Measurements from ENCODE around the gene GLRX5.

Gene GLRX5

DNA sequence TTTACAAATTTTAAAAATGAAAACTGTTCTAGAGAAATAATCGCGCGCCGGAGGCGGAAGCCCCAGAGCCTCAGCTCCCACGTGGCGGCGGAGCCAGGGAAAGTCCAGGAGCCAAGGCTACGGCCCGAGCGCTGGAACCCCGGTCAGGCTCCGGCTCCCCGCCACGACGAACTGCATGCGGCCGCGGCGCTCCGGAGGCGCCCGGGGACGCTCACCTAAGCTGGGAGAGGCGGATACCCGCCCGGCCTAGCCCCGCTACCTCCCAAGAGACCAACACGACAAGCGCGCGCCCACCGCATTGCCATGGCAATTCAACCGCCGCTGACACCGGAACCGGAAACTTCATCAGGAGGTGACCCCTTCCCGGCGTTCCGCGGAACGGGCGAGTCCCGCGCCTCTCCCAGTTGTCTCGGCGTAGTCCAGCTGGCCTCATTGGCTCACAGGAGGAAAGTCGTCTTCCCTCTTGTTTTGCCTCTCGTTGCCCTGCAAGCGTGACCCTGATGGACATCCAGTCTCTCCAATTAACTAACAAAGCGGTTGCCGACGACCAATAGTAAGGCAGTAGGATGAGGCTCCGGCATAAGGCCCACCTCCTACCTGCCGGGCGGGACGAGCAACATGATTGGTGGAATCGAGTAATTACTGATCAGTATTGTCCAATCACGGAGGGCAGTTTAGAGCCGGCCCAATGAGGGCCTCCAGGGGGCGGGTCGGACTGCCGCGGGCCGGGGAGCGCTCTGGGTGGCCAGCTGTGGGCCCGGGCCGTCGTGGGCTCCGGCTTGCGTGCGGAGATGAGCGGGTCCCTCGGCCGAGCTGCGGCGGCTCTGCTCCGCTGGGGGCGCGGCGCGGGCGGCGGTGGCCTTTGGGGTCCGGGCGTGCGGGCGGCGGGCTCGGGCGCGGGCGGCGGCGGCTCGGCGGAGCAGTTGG is at the start of gene GLRX5:
TSS of gene GLRX5 (plus strand) at position 752 of the 927 bp plus-strand sequence. CDS start at position 792, 40 bp downstream.
- peak; percentile 100 for DNase-seq

DNA sequence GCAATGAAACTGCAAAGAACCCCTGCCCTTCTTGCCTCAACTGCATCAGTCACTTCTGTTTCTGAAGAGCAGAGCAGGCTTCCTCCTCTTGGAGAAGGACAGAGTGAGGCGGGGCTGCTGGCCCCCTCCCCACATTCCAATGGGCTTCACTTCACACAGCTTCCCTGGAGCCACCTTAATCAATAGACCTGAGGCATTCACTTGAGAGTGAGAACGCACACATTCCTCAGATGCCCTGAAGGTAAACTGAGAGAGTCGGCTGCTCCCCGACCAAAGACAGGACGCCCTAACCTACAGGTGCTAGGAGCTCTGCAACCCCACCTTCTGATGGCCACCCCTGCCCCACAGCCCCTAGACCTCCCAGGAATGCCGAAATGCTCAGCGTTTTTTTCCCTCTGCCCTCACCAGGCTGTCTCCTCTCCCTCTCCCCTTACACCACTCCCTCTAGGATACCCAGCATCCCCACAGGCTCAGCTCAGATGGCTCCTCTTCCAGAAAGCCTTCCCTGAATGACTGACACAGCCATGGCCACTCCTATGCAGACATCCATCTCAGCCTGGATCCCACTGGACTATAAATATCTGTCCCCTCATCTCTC is 49.5 kb upstream of the GLRX5 start:
- no peak for DNase-seq

DNA sequence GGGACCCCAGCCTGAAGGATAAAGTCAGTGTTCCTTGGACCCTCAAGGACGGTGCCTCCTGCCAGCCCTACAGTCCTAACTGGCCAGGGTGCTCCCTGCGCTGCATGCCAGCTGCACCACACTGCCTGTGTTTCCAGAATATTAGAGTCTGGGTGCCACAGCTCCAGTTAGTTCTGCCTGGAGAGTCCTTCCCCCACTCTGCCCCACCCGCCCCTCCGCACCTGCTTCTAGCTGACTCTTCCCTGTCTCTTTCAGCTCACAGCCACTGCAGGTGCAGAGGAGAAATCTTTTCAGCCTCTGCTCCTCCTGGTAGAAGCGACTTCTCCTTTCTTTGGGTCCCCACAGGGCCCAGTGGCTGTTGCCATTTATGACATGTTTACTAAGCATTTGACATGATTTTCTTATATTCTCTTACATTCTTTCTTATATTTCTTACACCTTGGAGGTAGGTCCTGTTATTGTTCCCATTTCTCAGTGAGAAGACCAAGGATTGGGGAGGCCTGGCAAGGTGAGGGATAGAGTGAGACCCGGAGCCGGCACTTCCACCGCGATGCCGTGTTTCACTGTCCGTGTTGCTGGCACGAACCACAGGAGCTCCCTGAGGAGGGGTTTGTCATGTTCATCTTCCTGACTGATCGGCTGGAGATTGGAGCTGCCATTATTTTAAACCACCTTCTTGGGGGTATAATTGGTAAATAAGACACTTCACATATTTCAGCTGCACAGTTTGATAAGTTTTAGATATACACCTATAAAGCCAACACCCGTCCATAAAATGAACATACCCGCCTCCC is 47.8 kb upstream of the GLRX5 start:
- DNase-seq = no peak

DNA sequence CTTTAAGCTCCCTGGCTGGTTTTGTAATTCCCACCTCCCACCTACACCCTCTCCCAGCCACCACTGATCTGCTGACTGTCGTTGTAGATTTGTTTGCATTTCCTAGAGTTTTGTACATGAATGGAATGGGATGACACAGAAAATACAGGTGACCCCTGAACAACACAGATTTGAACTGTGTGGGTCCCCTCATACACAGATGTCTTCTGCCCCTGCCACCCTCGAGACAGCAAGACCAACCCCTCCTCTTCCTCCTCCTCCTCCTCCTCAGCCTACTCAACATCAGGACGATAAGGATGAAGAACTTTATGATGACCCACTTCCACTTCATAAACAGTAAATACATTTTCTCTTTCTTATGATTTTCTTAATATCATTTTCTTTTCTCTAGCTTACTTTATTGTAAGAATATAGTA is 47.2 kb upstream of the GLRX5 start:
- no peak for DNase-seq

DNA sequence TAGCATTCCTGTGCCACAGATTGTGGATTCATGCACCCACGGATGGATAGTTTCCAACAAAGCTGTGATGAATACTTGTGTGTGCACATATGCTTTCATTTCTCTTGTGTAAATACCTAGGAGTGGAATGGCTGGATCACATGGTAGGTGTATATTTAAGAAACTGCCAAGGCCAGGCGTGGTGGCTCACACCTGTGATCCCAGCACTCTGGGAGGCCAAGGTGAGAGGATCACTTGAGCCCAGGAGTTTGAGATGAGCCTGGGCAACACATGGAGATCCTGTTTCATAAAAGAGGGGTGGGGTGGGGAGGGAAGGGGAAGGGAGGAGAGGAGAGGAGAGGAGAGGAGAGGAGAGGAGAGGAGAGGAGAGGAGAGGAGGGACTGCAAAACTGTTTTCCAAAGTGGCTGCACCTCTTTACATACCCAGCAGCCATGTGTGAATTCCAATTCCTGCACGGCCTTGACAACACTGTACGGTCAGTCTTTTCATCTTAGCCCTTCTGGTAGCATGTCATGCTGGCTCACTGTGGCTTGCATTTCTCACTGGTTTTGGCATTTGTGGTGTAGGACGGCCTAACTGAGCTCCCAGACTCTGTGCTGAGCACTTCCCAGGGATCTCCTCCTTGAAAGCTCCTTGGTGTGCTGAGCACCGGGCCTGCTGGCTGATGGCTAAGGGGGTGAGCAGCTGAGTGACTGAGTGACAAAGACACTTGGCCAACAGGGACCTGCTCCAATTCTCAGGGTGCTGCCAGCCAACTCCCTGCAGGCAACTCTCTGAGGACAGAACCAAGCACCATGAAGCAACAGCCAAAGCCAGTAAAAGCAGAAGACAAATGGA is 46.3 kb upstream of the GLRX5 start:
- DNase-seq = no peak

DNA sequence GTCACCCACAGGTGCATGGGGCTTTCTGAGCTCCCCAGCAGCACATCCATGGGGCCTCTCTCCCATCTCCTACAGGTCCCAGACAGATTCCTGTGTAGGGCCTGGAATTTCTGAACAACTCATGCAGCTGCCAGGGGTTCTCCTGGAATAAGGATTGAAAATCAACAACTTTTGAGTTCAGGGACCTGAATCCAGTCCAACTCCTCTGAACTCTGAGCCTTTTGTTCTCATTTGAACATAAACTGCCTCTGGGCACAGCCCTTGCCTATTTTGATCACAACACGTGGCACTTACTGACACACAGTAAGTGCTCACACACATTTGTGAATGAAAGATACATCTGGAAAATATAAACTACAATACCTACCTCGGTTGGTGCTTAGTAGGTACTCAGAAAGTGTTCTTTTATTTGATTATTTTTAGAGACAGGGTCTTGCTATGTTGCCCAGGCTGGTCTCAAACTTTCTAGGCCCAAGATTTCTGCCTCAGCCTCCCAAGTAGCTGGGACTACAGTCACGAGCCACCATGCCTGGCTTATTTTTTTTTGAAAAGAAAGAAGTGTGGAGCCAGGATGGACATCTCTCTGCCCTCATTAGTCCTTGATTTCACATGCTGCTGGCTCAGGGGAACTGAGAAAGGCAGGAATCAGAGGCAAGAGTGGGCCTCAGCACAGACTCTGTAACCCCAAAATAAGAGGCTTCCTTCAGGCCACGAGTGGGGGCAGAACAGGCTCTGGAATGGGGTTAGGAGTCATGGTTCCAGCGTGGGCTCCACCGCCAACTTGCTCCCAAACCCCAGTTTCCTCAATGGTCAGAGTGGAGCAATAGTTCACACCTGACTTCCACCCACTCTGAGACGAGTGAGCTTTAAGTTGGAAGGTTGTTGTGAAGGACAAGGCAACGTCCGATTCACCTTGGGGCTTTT is 45.4 kb upstream of the GLRX5 start:
- no peak for DNase-seq

DNA sequence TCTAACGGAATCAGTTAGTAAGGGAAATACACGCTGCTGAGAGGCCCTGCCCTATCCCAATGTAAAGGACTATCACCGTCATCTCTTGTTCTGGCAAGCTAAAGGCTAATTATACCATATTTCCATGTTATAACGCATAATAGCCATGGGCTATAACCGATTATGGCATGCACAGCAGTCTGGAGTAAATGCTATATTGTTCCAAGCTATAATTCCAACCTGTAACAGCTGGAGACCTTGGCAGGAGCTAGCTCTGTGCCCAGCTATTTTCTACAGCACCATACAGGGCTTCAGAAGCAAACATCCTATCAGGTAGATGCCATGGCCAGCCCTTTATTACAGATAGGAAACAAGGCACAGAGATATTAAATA is 44.7 kb upstream of the GLRX5 start:
- DNase-seq = no peak

DNA sequence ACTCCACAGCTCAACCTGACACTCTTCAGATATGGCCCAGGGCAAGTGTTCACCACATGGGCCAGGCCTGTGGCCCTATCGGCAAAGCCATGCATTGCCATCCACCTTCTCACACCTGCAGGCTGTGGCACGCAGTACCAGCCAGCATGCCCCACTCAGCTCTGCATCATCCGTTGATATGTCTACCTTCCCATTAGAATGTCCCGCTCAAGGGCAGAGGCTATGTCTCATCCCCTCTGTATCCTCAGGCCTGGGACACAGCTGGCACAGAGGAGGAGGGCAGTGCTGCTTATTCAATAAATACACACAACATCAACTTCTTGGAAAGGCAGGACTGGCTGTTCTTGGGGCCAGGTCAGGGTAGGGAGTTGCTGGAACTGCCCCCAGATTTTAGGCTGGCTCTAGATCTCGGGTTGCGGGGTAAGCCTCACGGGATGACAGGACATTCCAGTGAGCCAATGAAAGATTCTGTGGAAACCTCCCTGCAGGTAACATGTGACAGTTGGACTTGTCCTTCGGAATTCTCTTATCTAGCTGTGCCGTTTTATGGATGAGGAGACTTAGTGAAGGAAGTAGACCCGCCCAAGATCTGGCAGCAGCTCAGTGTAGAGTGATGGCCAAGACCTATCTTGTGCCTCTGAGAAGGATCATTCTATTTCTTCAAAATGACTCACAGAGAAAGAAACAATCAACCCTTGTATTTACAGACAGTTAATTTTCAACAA is 44.0 kb upstream of the GLRX5 start:
- DNase-seq = no peak

DNA sequence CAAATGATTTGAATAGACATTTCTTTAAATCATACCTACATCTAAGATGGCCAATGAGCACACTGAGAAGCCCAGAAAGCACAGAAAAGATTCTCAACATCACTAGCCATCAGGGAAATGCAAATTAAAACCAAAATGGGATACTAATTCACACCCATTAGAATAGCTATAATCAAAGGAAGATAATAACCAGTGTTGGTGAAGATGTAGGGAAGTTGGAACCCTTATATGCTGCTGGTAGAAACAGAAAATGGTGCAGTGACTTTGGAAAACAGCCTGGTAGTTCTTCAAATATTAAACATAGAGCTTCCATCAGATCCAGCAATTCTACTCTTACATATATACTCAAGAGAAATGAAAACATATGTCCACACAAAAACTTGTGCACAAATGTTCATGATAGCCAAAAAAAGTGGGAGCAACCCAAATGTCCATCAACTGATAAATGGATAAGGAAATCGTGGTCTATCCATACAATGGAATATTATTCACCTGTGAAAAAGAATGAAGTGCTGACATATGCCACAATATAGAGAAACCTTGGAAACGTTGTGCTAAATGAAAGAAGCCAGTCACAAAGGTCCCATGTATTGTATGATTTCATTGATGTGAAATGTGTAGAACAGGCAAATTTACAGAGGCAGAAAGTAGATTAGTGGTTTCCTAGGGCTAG is 42.8 kb upstream of the GLRX5 start:
- no peak for DNase-seq

DNA sequence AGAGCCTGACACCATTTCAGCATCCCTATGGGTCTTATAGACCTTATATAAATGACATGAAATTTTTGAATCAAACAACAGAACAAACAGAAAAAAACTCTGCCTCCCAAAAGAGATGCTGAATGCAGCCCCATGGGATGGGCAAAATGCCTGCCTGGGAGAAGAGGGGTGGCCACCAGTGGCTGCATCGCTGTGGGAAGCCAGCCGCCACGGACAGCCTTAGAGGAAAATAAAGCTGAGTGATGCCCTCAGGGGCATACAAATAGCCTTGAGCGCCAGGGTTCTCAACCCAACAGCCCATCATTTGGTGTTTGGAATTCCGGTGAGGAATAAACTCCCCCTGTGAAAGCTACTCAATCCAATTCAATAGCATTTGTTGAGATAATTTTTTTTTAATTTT is 41.3 kb upstream of the GLRX5 start:
- no peak for DNase-seq

DNA sequence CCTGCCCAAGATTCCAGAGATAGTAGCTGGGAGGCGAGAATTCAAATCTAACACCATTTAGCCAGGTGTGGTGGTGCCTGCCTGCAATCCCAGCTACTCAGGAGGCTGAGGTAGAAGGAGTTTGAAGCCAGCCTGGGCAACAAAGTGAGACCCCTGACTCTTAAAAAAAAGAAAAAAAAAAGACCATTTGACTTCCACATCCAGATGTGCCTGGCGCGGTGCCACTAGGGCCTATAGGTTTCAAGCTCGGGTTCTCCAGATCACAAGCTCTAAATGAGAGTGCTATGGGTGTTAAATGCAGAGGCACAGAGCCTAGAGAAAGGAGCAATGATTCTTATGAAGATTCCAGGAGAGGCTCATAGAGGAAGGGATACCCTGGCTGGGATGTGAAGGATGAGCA is 40.9 kb upstream of the GLRX5 start:
- DNase-seq = no peak

DNA sequence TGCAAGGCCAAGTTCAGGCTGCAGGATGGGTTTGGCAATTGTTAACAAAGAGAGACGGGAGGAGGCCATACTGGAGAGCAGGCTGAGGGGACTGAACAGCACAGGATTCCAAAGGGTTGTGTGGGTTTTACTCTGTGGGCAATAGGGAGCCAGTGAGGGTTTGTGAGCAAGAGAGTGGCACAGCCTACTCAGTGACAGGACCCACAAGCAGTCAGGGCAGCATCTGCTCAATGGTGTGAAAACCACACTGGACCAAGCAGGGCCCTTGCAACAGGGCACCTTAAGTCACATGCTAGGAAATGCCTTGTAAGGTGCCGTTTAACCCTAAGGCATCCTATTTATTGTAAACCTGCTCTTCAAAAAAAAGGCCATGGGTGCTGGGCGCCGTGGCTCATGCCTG is 40.4 kb upstream of the GLRX5 start:
- DNase-seq = no peak

DNA sequence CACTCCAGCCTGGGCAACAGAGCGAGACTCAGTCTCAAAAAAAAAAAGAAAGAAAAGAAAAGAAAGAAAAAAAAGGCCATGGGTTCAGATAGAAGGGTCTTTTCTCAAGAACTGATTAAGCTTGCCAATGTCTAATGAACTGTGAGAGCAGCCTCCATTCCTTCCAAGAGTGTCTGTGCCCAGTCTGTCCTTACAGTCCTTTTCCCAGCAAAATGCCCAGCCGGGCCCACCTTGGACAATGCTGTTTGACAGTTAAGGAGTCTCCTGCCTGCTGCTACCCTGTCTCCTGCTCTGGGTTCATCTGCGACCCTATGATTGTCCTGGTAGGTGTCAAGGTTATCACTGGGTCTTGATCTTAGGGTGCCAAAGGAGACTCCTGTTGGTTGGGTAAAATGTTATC is 39.8 kb upstream of the GLRX5 start:
- no peak for DNase-seq

DNA sequence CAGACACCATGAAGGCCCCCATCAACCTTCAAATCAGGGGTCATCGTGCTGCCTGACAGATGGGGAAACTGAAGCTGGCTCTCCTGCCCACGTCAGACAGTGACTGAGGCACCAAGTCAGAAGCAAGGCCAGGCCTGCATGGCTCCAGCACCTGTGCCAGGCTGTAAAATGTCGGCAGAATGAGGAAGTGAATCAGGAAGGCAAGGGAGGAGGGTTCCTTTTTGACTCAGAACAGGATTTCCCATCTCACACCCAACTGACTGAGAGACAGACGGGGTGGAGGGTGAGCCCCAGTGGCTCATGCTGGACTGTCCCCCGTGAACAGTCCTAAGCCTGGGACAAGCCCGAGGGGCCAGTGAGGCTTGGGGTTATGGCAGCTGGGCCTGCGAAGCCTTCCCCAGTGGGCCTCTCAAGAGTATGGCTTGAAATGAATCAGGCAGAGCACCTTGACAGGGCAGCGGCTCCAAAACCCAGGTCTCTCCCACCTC is 39.3 kb upstream of the GLRX5 start:
- no peak for DNase-seq

DNA sequence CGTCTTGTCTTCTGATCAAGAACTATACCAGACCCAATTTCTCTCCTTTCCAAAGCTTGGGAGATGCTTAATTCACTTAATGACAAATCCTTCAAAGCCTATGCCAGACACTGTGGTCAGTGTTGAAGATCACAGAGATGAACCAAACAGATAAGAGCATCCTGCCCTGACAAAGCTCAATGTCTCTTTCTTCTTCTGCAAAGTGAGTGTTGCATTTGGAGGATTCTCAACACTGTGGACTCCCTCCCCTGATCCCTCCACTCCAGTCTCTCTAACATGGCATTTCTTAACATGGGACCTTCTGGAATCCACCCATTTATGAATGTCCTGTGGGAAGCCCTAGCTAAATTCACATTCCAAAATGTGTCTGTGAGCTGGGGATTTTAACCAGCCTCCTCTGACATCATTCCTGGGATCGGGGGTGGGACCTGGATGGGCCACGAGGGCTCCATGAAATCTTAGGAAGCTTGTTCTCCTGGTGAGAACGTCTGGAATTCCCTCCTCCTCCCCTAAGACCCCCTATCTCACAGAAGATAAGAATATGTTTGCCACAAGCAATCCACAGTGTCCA is 38.7 kb upstream of the GLRX5 start:
- no peak for DNase-seq

DNA sequence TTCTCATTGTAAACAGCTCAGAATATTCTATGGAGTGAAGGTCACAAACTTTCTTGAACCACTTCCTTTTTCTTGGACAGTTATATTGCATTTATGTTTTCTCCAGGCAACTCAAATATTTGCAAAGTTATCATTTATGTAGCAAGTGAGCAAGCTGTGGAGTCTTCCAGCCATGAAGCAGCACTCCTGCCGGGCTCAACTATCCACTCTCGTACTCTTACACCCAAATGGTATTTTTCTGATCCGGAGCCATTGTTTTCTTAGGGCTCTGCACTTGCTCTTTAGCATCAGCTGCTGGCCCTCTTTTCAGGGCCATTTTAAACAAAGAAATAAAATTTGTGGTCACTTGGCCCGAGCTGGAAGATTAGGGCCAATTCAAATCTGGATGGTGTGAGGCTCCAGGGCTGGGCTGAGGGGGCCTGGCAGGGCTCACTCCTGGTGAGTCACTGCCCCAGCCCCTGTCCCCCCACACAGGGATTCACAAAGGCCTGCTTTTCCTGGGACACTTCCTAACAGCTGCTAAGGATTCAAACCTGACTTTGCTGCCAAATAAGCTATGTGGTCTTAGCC is 38.1 kb upstream of the GLRX5 start:
- no peak for DNase-seq

DNA sequence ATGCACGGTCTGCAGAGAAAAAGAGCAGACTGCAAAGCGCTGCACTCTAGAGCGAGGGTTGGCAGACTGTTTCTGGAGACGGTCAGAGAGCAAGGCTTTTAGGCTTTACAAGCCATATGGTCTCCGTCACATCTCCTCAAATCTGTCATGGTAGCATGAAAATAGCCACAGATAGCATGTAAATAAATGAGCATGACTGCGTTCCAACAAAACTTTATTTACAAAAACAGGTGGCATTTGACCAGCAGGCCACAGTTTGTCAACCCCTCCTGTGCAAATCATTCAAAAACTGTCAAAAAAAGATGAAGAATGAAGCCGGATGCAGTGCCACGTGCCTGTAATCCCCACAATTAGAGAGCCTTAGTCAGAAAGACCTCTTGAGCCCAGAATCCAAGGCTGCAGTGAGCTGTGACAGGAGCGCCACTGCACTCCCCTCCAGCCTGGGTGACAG is 37.3 kb upstream of the GLRX5 start:
- peak; percentile 93 for DNase-seq

DNA sequence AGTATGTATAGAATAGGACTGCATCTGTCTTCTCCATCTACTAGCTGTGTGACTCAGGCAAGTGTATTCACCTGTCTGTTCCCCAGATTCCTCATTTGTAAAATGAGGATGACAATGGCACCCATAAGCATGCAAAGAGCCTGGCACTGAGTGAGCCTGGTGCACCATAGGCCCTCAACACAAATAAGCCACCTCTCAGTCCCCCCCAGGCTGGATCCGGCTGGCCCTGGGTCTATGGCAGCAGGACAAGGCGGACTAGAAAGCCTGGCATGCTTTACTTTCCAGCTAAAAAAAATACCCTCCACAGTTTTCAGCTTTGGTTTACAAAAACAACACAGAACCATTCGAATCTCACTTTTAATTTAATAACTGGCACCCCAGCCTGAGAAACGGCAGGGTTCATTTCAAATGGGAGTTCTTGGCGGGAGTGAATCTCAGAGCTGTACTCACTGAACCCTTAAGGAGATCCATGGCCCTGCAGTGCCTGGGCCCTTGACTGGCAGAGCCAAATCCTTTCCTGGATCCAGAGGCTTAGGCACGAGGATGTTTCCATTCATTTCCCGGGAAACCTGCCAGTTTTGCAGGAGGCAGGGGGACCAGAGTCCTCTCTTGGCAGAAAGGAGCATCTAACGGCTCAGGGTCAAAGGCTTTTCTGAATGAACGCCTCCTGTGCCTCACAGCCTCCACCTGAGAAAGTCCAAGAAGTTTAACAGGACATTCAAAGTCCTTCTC is 36.1 kb upstream of the GLRX5 start:
- no peak for DNase-seq

DNA sequence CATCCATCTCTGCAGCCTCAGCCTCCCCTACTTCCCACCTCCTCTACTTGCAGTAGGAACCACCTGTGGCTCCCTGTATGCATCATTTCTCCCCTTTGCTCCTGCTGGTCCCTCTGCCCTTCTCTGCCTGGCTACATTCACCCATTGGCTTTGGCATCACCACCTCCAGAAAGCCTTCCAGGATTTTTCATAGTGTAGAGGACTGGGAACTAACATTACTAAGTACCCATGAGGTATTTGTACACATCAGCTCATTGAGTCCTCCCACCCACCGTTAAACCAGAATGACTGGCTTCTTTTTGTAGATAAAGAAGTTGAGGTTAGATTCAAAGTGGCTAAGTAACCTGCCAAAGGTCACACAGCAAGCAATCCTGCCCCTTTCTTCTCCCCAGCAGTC is 35.5 kb upstream of the GLRX5 start:
- no peak for DNase-seq

Data from NCI-H524 treated with DMSO at 0.1 percent for 48 hours (cell line).